Hepatocyte (in vitro differentiated cells): ENCODE data around the gene MLC1. TPM values are rescaled to one million over a fixed set of nuclear protein-coding genes. Genes with fewer than 3 reads are reported as not detected.
A peak's percentile ranks its signal among the peaks of the same experiment; 100 is the strongest.

Experiments
- DNase-seq: peaks from one replicate; pipeline ENCODE4 v3.0.0-alpha.2; 2016; ENCODE audit warnings: low spot score
- H2AFZ ChIP-seq: fragments of 200-600 bp; sonication (generic); 2 replicates; pipeline ENCODE4 v1.6.0; 2016; ENCODE audit warnings: antibody characterized with exemption, mild to moderate bottlenecking
- H3K27ac ChIP-seq: fragments of 200-600 bp; sonication (generic); 2 replicates; pipeline ENCODE4 v1.5.1; 2016; ENCODE audit warnings: mild to moderate bottlenecking
- H3K27me3 ChIP-seq: fragments of 200-600 bp; sonication (generic); 2 replicates; pipeline ENCODE4 v1.6.1; 2016
- H3K36me3 ChIP-seq: fragments of 200-600 bp; sonication (generic); replicated peaks from 2 replicates; pipeline ENCODE4 v1.5.1; 2016; ENCODE audit warnings: low read depth; ENCODE audit not compliant: insufficient read depth
- H3K4me1 ChIP-seq: fragments of 200-600 bp; sonication (generic); 2 replicates; pipeline ENCODE4 v1.5.1; 2016; ENCODE audit warnings: mild to moderate bottlenecking, moderate library complexity; ENCODE audit not compliant: insufficient read depth
- H3K4me2 ChIP-seq: fragments of 200-600 bp; sonication (generic); 2 replicates; pipeline ENCODE4 v1.6.0; 2016
- H3K4me3 ChIP-seq: fragments of 200-600 bp; sonication (generic); 2 replicates; pipeline ENCODE4 v1.5.1; 2016; ENCODE audit warnings: mild to moderate bottlenecking
- H3K79me2 ChIP-seq: fragments of 200-600 bp; sonication (generic); 2 replicates; pipeline ENCODE4 v1.6.0; 2017; ENCODE audit warnings: mild to moderate bottlenecking
- H3K9me2 ChIP-seq: fragments of 200-600 bp; sonication (generic); replicated peaks from 2 replicates; pipeline ENCODE4 v1.6.0; 2017; ENCODE audit warnings: mild to moderate bottlenecking; ENCODE audit not compliant: insufficient read depth
- H3K9me3 ChIP-seq: fragments of 200-600 bp; sonication (generic); 2 replicates; pipeline ENCODE4 v1.5.1; 2016; ENCODE audit warnings: low read depth, mild to moderate bottlenecking
- H4K20me1 ChIP-seq: fragments of 200-600 bp; sonication (generic); 2 replicates; pipeline ENCODE4 v1.6.0; 2016; ENCODE audit warnings: mild to moderate bottlenecking; ENCODE audit not compliant: insufficient read depth, poor library complexity, severe bottlenecking
- EZH2 ChIP-seq: fragments of 200-600 bp; sonication (generic); IDR thresholded peaks from 2 replicates; pipeline ENCODE4 v1.6.1; 2016; ENCODE audit warnings: antibody characterized with exemption, mild to moderate bottlenecking, borderline replicate concordance
- EZH2phosphoT487 ChIP-seq: fragments of 200-600 bp; sonication (generic); IDR thresholded peaks from one replicate; pipeline ENCODE4 v1.6.1; 2018; ENCODE audit warnings: antibody characterized with exemption, mild to moderate bottlenecking, low read depth, moderate library complexity; ENCODE audit not compliant: unreplicated experiment, severe bottlenecking
- WGBS: methylation state at CpG from one replicate; pipeline ENCODE4 v1.1.6; 2016; ENCODE audit warnings: low lambda C conversion rate; ENCODE audit errors: missing lambda C conversion rate; 5-methylcytosine and 5-hydroxymethylcytosine counted together
- polyA plus RNA-seq: library from polyadenylated mRNA; unstranded; fragments of >200 nt; fragmentation: Nextera tagmentation; extraction: Ambion mirVana; gene quantifications from 2 replicates; pipeline ENCODE4 v1.2.1, GENCODE V29; 2016
- total RNA-seq: library from RNA; depleted of rRNA; stranded (reverse); fragments of >200 nt; gene quantifications from 2 replicates; pipeline ENCODE4 v1.2.3, GENCODE V29; 2014
- TF ChIP-seq, protein P1 (sequence below): fragments of 200-600 bp; sonication (generic); IDR thresholded peaks from 2 replicates; pipeline ENCODE4 v1.5.1; 2016; ENCODE audit warnings: antibody characterized with exemption, mild to moderate bottlenecking; ENCODE audit not compliant: poor library complexity

Gene MLC1
- total and polyA plus RNA-seq, 2 experiments from 2014 or later = 3.3 to 8.2 TPM

DNA sequence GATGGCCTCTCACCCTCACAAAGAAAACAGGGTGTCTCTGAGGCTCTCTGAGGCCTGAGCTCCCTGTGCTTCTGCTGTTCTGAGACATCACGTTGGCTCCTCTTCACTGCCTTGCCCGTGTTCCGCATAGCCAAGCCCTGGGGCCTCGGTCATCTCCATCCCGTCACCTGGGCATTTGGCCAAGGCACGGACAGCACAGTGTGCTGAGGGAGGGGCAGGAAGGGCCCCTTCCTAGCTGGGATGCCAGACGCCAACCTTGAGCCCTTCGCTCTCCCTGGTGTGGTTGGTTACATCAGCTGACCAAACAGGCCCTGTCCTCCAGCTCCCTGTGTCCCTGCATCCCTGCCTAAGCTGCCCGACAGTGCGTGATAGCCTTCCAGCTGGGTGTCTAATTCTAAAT lies 30.5 kb upstream of the MLC1 start:
- peak; percentile 35 for DNase-seq

DNA sequence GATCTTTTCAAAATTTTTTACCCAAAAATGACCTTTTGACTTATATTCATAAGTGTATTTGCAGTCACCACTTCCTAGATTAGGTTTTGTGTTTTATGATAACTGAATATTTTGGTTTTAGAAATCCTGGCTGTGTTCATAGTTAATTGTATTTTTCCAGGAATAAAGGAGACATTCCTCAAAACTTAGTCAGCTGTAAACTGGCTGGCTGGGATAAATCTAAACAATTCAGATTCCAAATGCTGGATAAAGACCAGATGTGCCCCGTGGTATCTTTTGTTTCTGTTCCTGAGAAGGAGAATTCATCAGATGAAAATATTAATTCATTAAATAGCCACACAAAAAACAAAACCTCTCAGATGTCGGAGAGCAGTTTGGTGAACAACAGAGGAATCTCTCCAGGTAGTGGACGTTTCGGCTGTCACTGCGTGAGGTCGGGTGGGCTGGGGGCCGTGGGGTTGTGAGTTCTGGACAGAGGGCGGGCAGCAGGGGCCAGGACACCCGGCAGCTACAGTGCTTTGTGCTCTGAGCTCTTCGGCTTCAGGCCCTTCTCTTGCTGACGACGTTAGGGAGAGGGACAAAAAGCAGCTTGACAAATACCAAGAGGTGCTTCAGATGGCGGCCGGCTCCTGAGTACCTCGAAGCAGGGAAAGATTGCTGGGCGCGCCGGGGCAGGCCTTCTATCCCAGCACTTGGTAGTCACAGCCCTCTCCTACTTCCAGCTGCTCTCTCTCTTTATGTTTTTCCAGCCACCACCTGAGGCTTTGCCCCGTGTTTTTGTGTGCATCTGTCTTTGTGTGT lies 29.2 kb upstream of the MLC1 start:
- Histone ChIP-seq H3K4me1 (peaks cover 33% of the 10 kb centered on the region), H2AFZ (peak overlapping the region; percentile 56), H4K20me1 (no peaks in the 10 kb centered on the region), H3K9me2 (no peaks in the 10 kb centered on the region), H3K79me2 (no peaks in the 10 kb centered on the region), H3K9me3 (no peaks in the 10 kb centered on the region), H3K27me3 (no peaks in the 10 kb centered on the region), H3K4me3 (no peak overlapping the region), H3K36me3 (no peaks in the 10 kb centered on the region), H3K27ac (peak overlapping the region; percentile 93), H3K4me2 (peak overlapping the region; percentile 69)
- WGBS = 47% methylated on average over 19 of the region's 19 CpGs
- DNase-seq = peak; percentile 46
- TF ChIP-seq, protein P1, sequence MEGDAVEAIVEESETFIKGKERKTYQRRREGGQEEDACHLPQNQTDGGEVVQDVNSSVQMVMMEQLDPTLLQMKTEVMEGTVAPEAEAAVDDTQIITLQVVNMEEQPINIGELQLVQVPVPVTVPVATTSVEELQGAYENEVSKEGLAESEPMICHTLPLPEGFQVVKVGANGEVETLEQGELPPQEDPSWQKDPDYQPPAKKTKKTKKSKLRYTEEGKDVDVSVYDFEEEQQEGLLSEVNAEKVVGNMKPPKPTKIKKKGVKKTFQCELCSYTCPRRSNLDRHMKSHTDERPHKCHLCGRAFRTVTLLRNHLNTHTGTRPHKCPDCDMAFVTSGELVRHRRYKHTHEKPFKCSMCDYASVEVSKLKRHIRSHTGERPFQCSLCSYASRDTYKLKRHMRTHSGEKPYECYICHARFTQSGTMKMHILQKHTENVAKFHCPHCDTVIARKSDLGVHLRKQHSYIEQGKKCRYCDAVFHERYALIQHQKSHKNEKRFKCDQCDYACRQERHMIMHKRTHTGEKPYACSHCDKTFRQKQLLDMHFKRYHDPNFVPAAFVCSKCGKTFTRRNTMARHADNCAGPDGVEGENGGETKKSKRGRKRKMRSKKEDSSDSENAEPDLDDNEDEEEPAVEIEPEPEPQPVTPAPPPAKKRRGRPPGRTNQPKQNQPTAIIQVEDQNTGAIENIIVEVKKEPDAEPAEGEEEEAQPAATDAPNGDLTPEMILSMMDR = no peak
- TF ChIP-seq EZH2phosphoT487 (no peak), EZH2 (no peak)

More for the DNA sequence above, 30.5 kb upstream of the MLC1 start:
- Histone ChIP-seq H3K9me3 (no peaks in the 10 kb centered on the region), H3K4me3 (no peak overlapping the region), H3K4me1 (peaks cover 41% of the 10 kb centered on the region), H3K9me2 (no peaks in the 10 kb centered on the region), H3K27ac (peak overlapping the region; percentile 93), H3K36me3 (no peaks in the 10 kb centered on the region), H3K27me3 (no peaks in the 10 kb centered on the region), H4K20me1 (no peaks in the 10 kb centered on the region), H2AFZ (no peak overlapping the region), H3K79me2 (no peaks in the 10 kb centered on the region), H3K4me2 (peak overlapping the region; percentile 69)
- TF ChIP-seq EZH2 = no peak
- TF ChIP-seq, protein P1 = no peak
- no peak for TF ChIP-seq EZH2phosphoT487
- 74% methylated on average over 10 of the region's 10 CpGs for WGBS

DNA sequence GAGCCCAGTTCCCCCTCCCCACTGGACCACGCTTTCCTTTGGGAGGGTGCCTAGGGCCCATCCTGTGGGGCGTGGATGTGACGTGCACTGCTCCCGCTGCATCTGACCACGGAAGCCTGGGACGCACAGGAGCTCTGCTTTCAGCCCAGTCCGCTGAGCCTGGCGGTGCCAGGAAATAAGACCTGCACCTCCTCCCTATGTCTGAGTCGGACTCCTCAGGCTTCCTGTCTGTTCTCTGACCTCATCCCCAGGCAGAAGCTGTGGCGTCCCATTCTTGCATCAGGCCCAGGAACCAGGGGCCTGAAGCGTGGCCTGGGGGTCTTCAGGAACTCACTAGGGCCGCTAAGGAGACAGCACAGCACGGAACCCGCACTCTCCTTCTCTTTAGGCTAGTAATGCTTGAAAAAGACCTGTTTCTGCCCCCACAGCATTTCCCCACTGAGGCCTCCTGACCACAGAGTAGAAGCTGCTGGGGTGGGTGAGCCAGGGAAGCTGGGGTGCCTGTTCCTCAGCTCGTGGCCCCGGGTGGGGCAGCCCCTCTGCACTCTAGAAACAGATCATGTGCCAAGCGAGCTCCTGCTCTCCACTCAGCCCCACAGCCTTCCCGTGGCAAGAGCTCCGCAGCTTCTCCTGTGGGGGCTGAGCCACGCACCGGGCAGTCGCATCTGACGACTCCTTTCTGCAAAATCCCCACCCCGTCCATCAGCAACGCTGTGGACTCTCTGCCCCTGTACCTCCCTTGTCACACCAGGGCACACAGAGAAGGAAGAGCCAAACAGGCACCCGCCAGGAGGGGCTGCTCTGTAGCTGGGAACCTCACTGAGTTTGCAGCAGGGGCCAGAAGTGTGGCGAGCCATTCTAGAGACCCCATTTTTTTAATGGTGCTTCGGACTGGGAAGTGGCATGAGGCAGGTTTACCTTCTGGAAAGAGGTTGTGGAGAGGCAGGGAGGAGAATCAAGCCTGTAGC lies 27.2 kb upstream of the MLC1 start:
- Histone ChIP-seq H3K9me2 (no peaks in the 10 kb centered on the region), H3K9me3 (no peaks in the 10 kb centered on the region), H3K4me3 (no peak overlapping the region), H3K27me3 (no peaks in the 10 kb centered on the region), H3K4me2 (no peak overlapping the region), H3K36me3 (no peaks in the 10 kb centered on the region), H2AFZ (no peak overlapping the region), H3K79me2 (no peaks in the 10 kb centered on the region), H3K4me1 (peaks cover 19% of the 10 kb centered on the region), H4K20me1 (no peaks in the 10 kb centered on the region), H3K27ac (peak overlapping the region; percentile 93)
- peak; percentile 72 for DNase-seq
- WGBS = 78% methylated on average over 28 of the region's 28 CpGs
- TF ChIP-seq EZH2 (no peak), EZH2phosphoT487 (no peak)
- TF ChIP-seq, protein P1 = no peak
